Nephron (organoid): Measurements from ENCODE around the gene PGAM1.
"Not testable (repeated sequence)": the region's sequence is repeated elsewhere in the genome, so short reads cannot be mapped to it uniquely, and the experiment has no call there.

ENCODE experiments used
- H3K27ac Mint-ChIP-seq, 3 experiments: 2 replicates each; pipeline ENCODE4 v1.8.0; 2020; ENCODE audit warnings: mixed read lengths in 3 of 3, mild to moderate bottlenecking in 2 of 3, moderate library complexity in 1 of 3
- H3K27me3 Mint-ChIP-seq: 2 replicates; pipeline ENCODE4 v1.8.0; 2021; ENCODE audit warnings: low read depth, mild to moderate bottlenecking, moderate library complexity, mixed read lengths
- H3K36me3 Mint-ChIP-seq: 2 replicates; pipeline ENCODE4 v1.8.0; 2020; ENCODE audit warnings: low read depth, mixed read lengths
- H3K4me1 Mint-ChIP-seq: 2 replicates; pipeline ENCODE4 v1.8.0; 2020; ENCODE audit warnings: mixed read lengths
- H3K4me3 Mint-ChIP-seq, 3 experiments: 2 replicates each; pipeline ENCODE4 v1.8.0; 2020; ENCODE audit warnings: mild to moderate bottlenecking in 3 of 3, mixed read lengths in 3 of 3, moderate library complexity in 2 of 3
- H3K9me3 Mint-ChIP-seq: 2 replicates; pipeline ENCODE4 v1.8.0; 2020; ENCODE audit warnings: mixed read lengths
- CTCF ChIP-seq, 3 experiments: fragments of 200-600 bp; sonication (generic); IDR thresholded peaks; one replicate each; pipeline ENCODE4 v1.5.0; 2021; ENCODE audit warnings: antibody characterized with exemption in 3 of 3; ENCODE audit not compliant: unreplicated experiment in 3 of 3

PGAM1 gene

GRCh38 chr10:97474918-97475317 is 48.9 kb downstream of the PGAM1 start:
- Mint-ChIP-seq H3K27me3 (no peaks in the 10 kb centered on the region), H3K9me3 (no peaks in the 10 kb centered on the region), H3K4me1 (no peaks in the 10 kb centered on the region), H3K27ac (no peak overlapping the region), H3K4me3 (no peak overlapping the region), H3K36me3 (peaks cover 74% of the 10 kb centered on the region)
- TF ChIP-seq CTCF (IDR thresholded peaks at IDR 0.05; ENCODE audit: unreplicated experiment in 3 of 3) = no peak

DNA sequence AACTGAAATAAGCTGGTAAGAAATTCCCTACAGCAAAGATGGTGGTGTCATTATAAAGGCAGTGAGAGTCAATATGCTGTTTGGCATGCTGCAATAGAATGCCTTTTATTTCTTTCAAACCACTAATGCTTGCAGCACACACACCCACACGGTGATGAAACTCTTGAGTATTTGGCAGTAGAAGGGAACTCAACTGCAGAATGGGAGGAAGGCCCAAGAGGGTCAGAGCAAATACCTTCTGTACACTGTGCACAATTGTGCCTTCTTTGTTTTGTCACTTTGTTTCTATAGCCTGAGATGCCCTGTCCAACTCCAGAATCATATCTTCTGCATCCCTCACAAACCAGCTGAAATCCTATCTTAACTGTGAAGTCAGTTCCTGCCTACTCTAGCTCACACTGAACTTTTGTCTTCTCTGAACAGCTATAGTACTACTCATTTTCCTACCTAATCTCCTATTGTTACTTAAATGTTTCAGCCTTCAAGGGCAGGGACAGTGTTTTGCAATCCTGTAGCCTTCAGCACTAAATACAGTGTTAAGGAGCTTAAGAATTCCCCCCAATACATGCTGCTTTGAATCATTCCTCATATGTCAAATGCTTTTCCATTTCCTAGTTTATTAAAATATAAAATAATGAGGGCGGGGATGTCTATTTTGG is 50.1 kb downstream of the PGAM1 start:
- TF ChIP-seq CTCF (IDR thresholded peaks at IDR 0.05; ENCODE audit: unreplicated experiment in 3 of 3) = no peak
- no peaks in the 10 kb centered on the region for H3K4me1 Mint-ChIP-seq

GRCh38 chr10:97479410-97479809 is 53.4 kb downstream of the PGAM1 start:
- not testable (repeated sequence) for H3K4me1 Mint-ChIP-seq, H3K27me3 Mint-ChIP-seq, H3K9me3 Mint-ChIP-seq, H3K4me3 Mint-ChIP-seq, H3K27ac Mint-ChIP-seq
- peaks cover 69% of the 10 kb centered on the region for H3K36me3 Mint-ChIP-seq

More for the DNA sequence above, 50.1 kb downstream of the PGAM1 start:
- Mint-ChIP-seq H3K36me3 (peaks cover 76% of the 10 kb centered on the region), H3K4me3 (no peak overlapping the region), H3K9me3 (no peaks in the 10 kb centered on the region), H3K27me3 (no peaks in the 10 kb centered on the region), H3K27ac (no peak overlapping the region)

GRCh38 chr10:97479939-97480338 is 53.9 kb downstream of the PGAM1 start:
- TF ChIP-seq CTCF (IDR thresholded peaks at IDR 0.05; ENCODE audit: unreplicated experiment in 3 of 3) = no peak
- no peak overlapping the region for H3K4me3 Mint-ChIP-seq
- H3K9me3 Mint-ChIP-seq = no peaks in the 10 kb centered on the region
- H3K27ac Mint-ChIP-seq = no peak overlapping the region
- no peaks in the 10 kb centered on the region for H3K4me1 Mint-ChIP-seq
- H3K36me3 Mint-ChIP-seq = peaks cover 63% of the 10 kb centered on the region
- H3K27me3 Mint-ChIP-seq = no peaks in the 10 kb centered on the region

DNA sequence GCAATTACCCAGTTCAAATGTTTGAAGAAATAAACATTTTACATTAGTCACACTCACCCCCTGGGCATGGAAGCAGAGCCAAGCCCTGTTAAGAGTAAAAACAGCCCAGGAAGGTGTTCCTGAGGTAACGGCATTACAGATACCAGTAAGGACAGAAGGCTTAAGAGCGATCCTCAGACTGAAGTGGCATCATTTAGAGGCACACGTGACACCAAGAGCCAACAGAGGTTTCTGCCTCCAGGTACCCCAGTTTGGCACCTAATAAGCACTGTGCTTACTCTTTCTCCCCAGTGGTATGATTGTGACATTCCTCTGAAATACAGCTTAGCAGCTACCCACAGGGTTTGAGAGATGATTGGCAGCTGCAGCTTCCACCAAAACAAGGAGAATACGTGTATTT is 55.1 kb downstream of the PGAM1 start:
- H3K36me3 Mint-ChIP-seq = peaks cover 60% of the 10 kb centered on the region
- no peak overlapping the region for H3K4me3 Mint-ChIP-seq
- no peak overlapping the region for H3K27ac Mint-ChIP-seq
- H3K27me3 Mint-ChIP-seq = no peaks in the 10 kb centered on the region
- TF ChIP-seq CTCF (IDR thresholded peaks at IDR 0.05; ENCODE audit: unreplicated experiment in 3 of 3) = no peak
- no peaks in the 10 kb centered on the region for H3K4me1 Mint-ChIP-seq
- no peaks in the 10 kb centered on the region for H3K9me3 Mint-ChIP-seq

GRCh38 chr10:97482381-97482780 is 56.4 kb downstream of the PGAM1 start:
- TF ChIP-seq CTCF (IDR thresholded peaks at IDR 0.05; ENCODE audit: unreplicated experiment in 3 of 3) = no peak
- Mint-ChIP-seq H3K27ac (no peak overlapping the region), H3K36me3 (peaks cover 47% of the 10 kb centered on the region), H3K4me3 (no peak overlapping the region), H3K4me1 (no peaks in the 10 kb centered on the region), H3K27me3 (no peaks in the 10 kb centered on the region), H3K9me3 (no peaks in the 10 kb centered on the region)
